Fibroblast of skin of scalp (primary cell): ENCODE measurements around the gene PRKAR2A.
"Not testable (repeated sequence)": the region's sequence is repeated elsewhere in the genome, so short reads cannot be mapped to it uniquely, and the experiment has no call there.

Source experiments
- DNase-seq: peaks from one replicate; pipeline ENCODE4 v3.0.0-alpha.2; 2013

Gene PRKAR2A

GRCh38 chr3:48776854-48777253, 70.8 kb downstream of the PRKAR2A start:
- DNase-seq, result no peak

GRCh38 chr3:48770192-48770502, 77.5 kb downstream of the PRKAR2A start:
- no peak for DNase-seq

GRCh38 chr3:48765376-48765775, 82.3 kb downstream of the PRKAR2A start:
- no peak for DNase-seq

- no peak for DNase-seq
Measured at GRCh38 chr3:48762816-48763215, 84.9 kb downstream of the PRKAR2A start.

- not testable (repeated sequence) for DNase-seq
Measured at GRCh38 chr3:48759991-48760540, 87.6 kb downstream of the PRKAR2A start.

- not testable (repeated sequence) for DNase-seq
Measured at GRCh38 chr3:48759531-48759930, 88.1 kb downstream of the PRKAR2A start.

- DNase-seq, result no peak
Measured at GRCh38 chr3:48759071-48759470, 88.6 kb downstream of the PRKAR2A start.

GRCh38 chr3:48756640-48757039, 91.0 kb downstream of the PRKAR2A start:
- DNase-seq, result no peak

- no peak for DNase-seq
Measured at GRCh38 chr3:48750856-48751255, 96.8 kb downstream of the PRKAR2A start.

GRCh38 chr3:48748754-48749153, 98.9 kb downstream of the PRKAR2A start:
- no peak for DNase-seq

GRCh38 chr3:48747706-48748105, 100.0 kb downstream of the PRKAR2A start:
- DNase-seq, result no peak

GRCh38 chr3:48747015-48747615, 100.6 kb downstream of the PRKAR2A start:
- no peak for DNase-seq

GRCh38 chr3:48743773-48744172, 103.9 kb downstream of the PRKAR2A start:
- no peak for DNase-seq

GRCh38 chr3:48741226-48741625, 106.4 kb downstream of the PRKAR2A start:
- DNase-seq, result not testable (repeated sequence)

- DNase-seq, result peak; percentile 72
Measured at GRCh38 chr3:48739955-48740823, 107.5 kb downstream of the PRKAR2A start.

- no peak for DNase-seq
Measured at GRCh38 chr3:48739617-48739954, 108.1 kb downstream of the PRKAR2A start.

- no peak for DNase-seq
Measured at GRCh38 chr3:48738926-48739616, 108.6 kb downstream of the PRKAR2A start.

- DNase-seq, result no peak
Measured at GRCh38 chr3:48738144-48738536, 109.5 kb downstream of the PRKAR2A start.

GRCh38 chr3:48735075-48735767, 112.5 kb downstream of the PRKAR2A start:
- DNase-seq, result peak; percentile 22

GRCh38 chr3:48734541-48734940, 113.1 kb downstream of the PRKAR2A start:
- DNase-seq, result not testable (repeated sequence)

GRCh38 chr3:48733752-48734518, 113.7 kb downstream of the PRKAR2A start:
- DNase-seq, result not testable (repeated sequence)

GRCh38 chr3:48727511-48727910, 120.2 kb downstream of the PRKAR2A start:
- no peak for DNase-seq
